SK-N-SH (cell line): ENCODE data around the gene CCR5AS.

ENCODE experiments used
- CTCF ChIA-PET: fragments of 300-600, 350-600 bp; formaldehyde crosslinking; extraction: SDS; loops from one replicate; lab custom pipeline; 2021; lab: Yijun Ruan, JAX
- POLR2A ChIA-PET: fragments of 350-600 bp; sonication (Branson Sonifier 250); formaldehyde crosslinking; extraction: SDS; loops from one replicate; lab custom pipeline; 2020; ENCODE audit warnings: antibody characterized with exemption, inconsistent platforms; lab: Yijun Ruan, JAX
- DNase-seq: peaks from one replicate; pipeline ENCODE4 v3.0.0; 2012
- H2AFZ ChIP-seq: fragments of 200-600 bp; sonication (generic); 2 replicates; pipeline ENCODE4 v1.8.1; 2016; ENCODE audit warnings: antibody characterized with exemption, mild to moderate bottlenecking, low read depth
- H3F3A ChIP-seq: fragments of 200-600 bp; sonication (generic); replicated peaks from 2 replicates; pipeline ENCODE3; 2016; ENCODE audit warnings: antibody characterized with exemption, mild to moderate bottlenecking; ENCODE audit not compliant: insufficient read depth
- H3K27ac ChIP-seq, 2 experiments: fragments of 200-500 bp in 1 of 2; fragments of 200-600 bp in 1 of 2; sonication (Bioruptor generic) in 1 of 2; sonication (generic), shearing (Covaris generic) in 1 of 2; 2 replicates each; pipeline versions ENCODE4 v1.5.1 to v1.6.1; 2014 to 2016; ENCODE audit warnings: low read depth in 2 of 2, inconsistent platforms in 1 of 2, low read length in 1 of 2, mild to moderate bottlenecking in 1 of 2, mixed read lengths in 1 of 2
- H3K27me3 ChIP-seq: fragments of 200-600 bp; sonication (generic), shearing (Covaris generic); 2 replicates; pipeline ENCODE4 v1.6.1; 2016; ENCODE audit warnings: mixed run types; ENCODE audit not compliant: insufficient read depth
- H3K36me3 ChIP-seq, 2 experiments: fragments of 200-500 bp in 1 of 2; fragments of 200-600 bp in 1 of 2; sonication (Bioruptor generic) in 1 of 2; sonication (generic) in 1 of 2; replicated peaks in 1 of 2; 2 replicates each; pipeline versions ENCODE3 to v1.5.1; 2014 to 2016; ENCODE audit warnings: low read length in 1 of 2, mild to moderate bottlenecking in 1 of 2; ENCODE audit not compliant: insufficient read depth in 2 of 2, control insufficient read depth in 1 of 2
- H3K4me1 ChIP-seq, 2 experiments: fragments of 200-500 bp in 1 of 2; fragments of 200-600 bp in 1 of 2; sonication (Bioruptor generic) in 1 of 2; sonication (generic), shearing (Covaris generic) in 1 of 2; 2 replicates each; pipeline versions ENCODE4 v1.5.1 to v1.6.1; 2014 to 2016; ENCODE audit warnings: low read depth in 1 of 2, low read length in 1 of 2, mixed run types in 1 of 2; ENCODE audit not compliant: insufficient read depth in 2 of 2, control insufficient read depth in 1 of 2
- H3K4me2 ChIP-seq: fragments of 200-600 bp; sonication (generic), shearing (Covaris generic); 2 replicates; pipeline ENCODE4 v1.6.1; 2017; ENCODE audit warnings: mixed run types
- H3K4me3 ChIP-seq, 2 experiments: fragments of 200-500 bp in 1 of 2; fragments of 200-600 bp in 1 of 2; sonication (Bioruptor generic) in 1 of 2; sonication (generic), shearing (Covaris generic) in 1 of 2; 2 replicates each; pipeline versions ENCODE4 v1.5.1 to v1.8.1; 2014 to 2016; ENCODE audit warnings: low read depth in 2 of 2, inconsistent platforms in 1 of 2, low read length in 1 of 2, mild to moderate bottlenecking in 1 of 2, mixed read lengths in 1 of 2, moderate library complexity in 1 of 2
- H3K79me2 ChIP-seq: fragments of 200-600 bp; sonication (generic); 2 replicates; pipeline ENCODE4 v1.8.1; 2017; ENCODE audit warnings: mild to moderate bottlenecking; ENCODE audit not compliant: insufficient read depth
- H3K9ac ChIP-seq: fragments of 200-600 bp; sonication (generic); 2 replicates; pipeline ENCODE4 v1.6.1; 2017; ENCODE audit warnings: mixed run types
- H3K9me2 ChIP-seq: fragments of 200-600 bp; sonication (generic); 2 replicates; pipeline ENCODE4 v1.6.1; 2017; ENCODE audit warnings: mixed run types
- H3K9me3 ChIP-seq: fragments of 200-600 bp; sonication (generic); 2 replicates; pipeline ENCODE4 v1.6.1; 2017; ENCODE audit warnings: mixed run types, mild to moderate bottlenecking, moderate library complexity
- H4K20me1 ChIP-seq: fragments of 200-600 bp; sonication (generic); 2 replicates; pipeline ENCODE4 v1.6.1; 2017; ENCODE audit warnings: mild to moderate bottlenecking, mixed run types; ENCODE audit not compliant: insufficient read depth
- CHD2 ChIP-seq: fragments of 150-350 bp; IDR thresholded peaks from 2 replicates; pipeline ENCODE4 v1.6.1; 2018; ENCODE audit warnings: low read length; ENCODE audit not compliant: partially characterized antibody
- ELF1 ChIP-seq: IDR thresholded peaks from 2 replicates; pipeline ENCODE4 v1.4.0; 2012
- EZH2phosphoT487 ChIP-seq: fragments of 200-600 bp; sonication (generic); IDR thresholded peaks from 2 replicates; pipeline ENCODE4 v1.6.1; 2017; ENCODE audit warnings: low read depth, mixed run types, mild to moderate bottlenecking, antibody characterized with exemption, moderate library complexity, borderline replicate concordance
- FOXJ3 ChIP-seq: sonication (generic); formaldehyde crosslinking; IDR thresholded peaks from 2 replicates; pipeline ENCODE4 v1.5.1; 2020; ENCODE audit warnings: mild to moderate bottlenecking, missing genetic modification reagents
- FOXM1 ChIP-seq: IDR thresholded peaks from 2 replicates; pipeline ENCODE4 v1.4.0; 2012; ENCODE audit warnings: low read depth, mild to moderate bottlenecking
- GABPA ChIP-seq: IDR thresholded peaks from 2 replicates; pipeline ENCODE4 v1.4.0; 2012; ENCODE audit warnings: low read depth, mild to moderate bottlenecking
- GATA2 ChIP-seq: sonication (generic); formaldehyde crosslinking; IDR thresholded peaks from 2 replicates; pipeline ENCODE4 v1.5.0; 2020; ENCODE audit warnings: mild to moderate bottlenecking, missing genetic modification reagents
- NFIC ChIP-seq: IDR thresholded peaks from 2 replicates; pipeline ENCODE4 v1.4.0; 2012; ENCODE audit warnings: borderline replicate concordance
- RAD21 ChIP-seq: IDR thresholded peaks from 2 replicates; pipeline ENCODE4 v1.6.1; 2012; ENCODE audit warnings: mild to moderate bottlenecking, low read length
- RFX5 ChIP-seq: IDR thresholded peaks from 2 replicates; pipeline ENCODE4 v1.6.1; 2012; ENCODE audit warnings: mild to moderate bottlenecking, improper control_type of control experiment, low read length
- RXRA ChIP-seq: IDR thresholded peaks from 2 replicates; pipeline ENCODE4 v1.4.0; 2012; ENCODE audit warnings: low read depth, mild to moderate bottlenecking, borderline replicate concordance
- TAF1 ChIP-seq: IDR thresholded peaks from 2 replicates; pipeline ENCODE4 v1.6.1; 2012; ENCODE audit warnings: low read depth, mild to moderate bottlenecking, low read length, moderate library complexity, borderline replicate concordance
- TCF12 ChIP-seq: IDR thresholded peaks from 2 replicates; pipeline ENCODE4 v1.4.0; 2012
- TEAD4 ChIP-seq: IDR thresholded peaks from 2 replicates; pipeline ENCODE4 v1.4.0; 2012; ENCODE audit warnings: mild to moderate bottlenecking, borderline replicate concordance; ENCODE audit not compliant: insufficient read depth
- YY1 ChIP-seq: IDR thresholded peaks from 2 replicates; pipeline ENCODE4 v1.4.0; 2012; ENCODE audit warnings: low read depth, mild to moderate bottlenecking
- WGBS: methylation state at CpG from one replicate; pipeline ENCODE4 v1.1.6; 2017; ENCODE audit warnings: low lambda C conversion rate; 5-methylcytosine and 5-hydroxymethylcytosine counted together
- TF ChIP-seq, protein P1 (sequence below): IDR thresholded peaks from 2 replicates; pipeline ENCODE4 v1.4.0; 2012; ENCODE audit warnings: low read depth
- TF ChIP-seq, protein P2 (sequence below): IDR thresholded peaks from 2 replicates; pipeline ENCODE4; 2012
- TF ChIP-seq, protein P3 (sequence below): fragments of 150-350 bp; IDR thresholded peaks from 2 replicates; pipeline ENCODE4 v1.6.1; 2017; ENCODE audit warnings: antibody characterized with exemption, low read length, low read depth, borderline replicate concordance
- TF ChIP-seq, protein P4 (sequence below): IDR thresholded peaks from 2 replicates; pipeline ENCODE4 v1.4.0; 2012; ENCODE audit warnings: low read depth, borderline replicate concordance
- TF ChIP-seq, protein P5 (sequence below): fragments of 200-600 bp; sonication (generic); IDR thresholded peaks from 2 replicates; pipeline ENCODE4 v1.6.1; 2017; ENCODE audit warnings: antibody characterized with exemption, mild to moderate bottlenecking, moderate library complexity

CCR5AS gene

DNA sequence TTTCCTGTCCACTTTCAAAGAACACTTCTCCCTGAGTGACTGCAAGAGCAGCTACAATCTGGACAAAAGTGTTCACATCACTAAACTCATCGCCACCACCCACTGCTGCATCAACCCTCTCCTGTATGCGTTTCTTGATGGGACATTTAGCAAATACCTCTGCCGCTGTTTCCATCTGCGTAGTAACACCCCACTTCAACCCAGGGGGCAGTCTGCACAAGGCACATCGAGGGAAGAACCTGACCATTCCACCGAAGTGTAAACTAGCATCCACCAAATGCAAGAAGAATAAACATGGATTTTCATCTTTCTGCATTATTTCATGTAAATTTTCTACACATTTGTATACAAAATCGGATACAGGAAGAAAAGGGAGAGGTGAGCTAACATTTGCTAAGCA lies 2.0 kb upstream of the CCR5AS start:
- ChIA-PET CTCF (interaction anchor here (1.7 to 1.8 kb wide), 2 partner anchors 30 to 149 kb away, joined by 4 to 5 read pairs; no protein-coding TSS in a partner anchor), POLR2A (no interaction called here)
- H3F3A ChIP-seq: no peaks in the 10 kb centered on the region
- H3K4me1 ChIP-seq: no peaks in the 10 kb centered on the region
- no peaks in the 10 kb centered on the region for H3K79me2 ChIP-seq
- no peaks in the 10 kb centered on the region for H3K36me3 ChIP-seq
- no peaks in the 10 kb centered on the region for H4K20me1 ChIP-seq
- WGBS: 22% methylated on average over 7 of the region's 7 CpGs
- DNase-seq: no peak
- no peak overlapping the region for H2AFZ ChIP-seq
- no peaks in the 10 kb centered on the region for H3K9me2 ChIP-seq
- H3K4me2 ChIP-seq: no peak overlapping the region
- no peaks in the 10 kb centered on the region for H3K9me3 ChIP-seq
- TF ChIP-seq ELF1 (no peak), FOXM1 (no peak)
- H3K27me3 ChIP-seq: no peaks in the 10 kb centered on the region; the same call in 1 of the 2 replicates
- H3K4me3 ChIP-seq: no peak overlapping the region
- no peak overlapping the region for H3K9ac ChIP-seq
- no peak overlapping the region for H3K27ac ChIP-seq

DNA sequence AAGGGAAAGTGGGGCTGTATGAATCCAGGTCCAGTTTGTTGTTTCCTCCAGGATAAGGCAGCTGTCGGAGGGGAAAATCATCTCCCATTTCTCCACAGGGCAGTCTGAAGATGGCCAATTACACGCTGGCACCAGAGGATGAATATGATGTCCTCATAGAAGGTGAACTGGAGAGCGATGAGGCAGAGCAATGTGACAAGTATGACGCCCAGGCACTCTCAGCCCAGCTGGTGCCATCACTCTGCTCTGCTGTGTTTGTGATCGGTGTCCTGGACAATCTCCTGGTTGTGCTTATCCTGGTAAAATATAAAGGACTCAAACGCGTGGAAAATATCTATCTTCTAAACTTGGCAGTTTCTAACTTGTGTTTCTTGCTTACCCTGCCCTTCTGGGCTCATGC lies 1.1 kb upstream of the CCR5AS start:
- Histone ChIP-seq H3K4me1 (no peaks in the 10 kb centered on the region), H3F3A (no peaks in the 10 kb centered on the region), H3K9me3 (no peaks in the 10 kb centered on the region), H3K4me2 (peak overlapping the region; percentile 37; the same call in 1 of the 2 replicates), H3K9ac (no peak overlapping the region), H3K79me2 (no peaks in the 10 kb centered on the region), H3K36me3 (no peaks in the 10 kb centered on the region), H3K27me3 (no peaks in the 10 kb centered on the region; the same call in 1 of the 2 replicates), H3K9me2 (no peaks in the 10 kb centered on the region), H3K4me3 (no peak overlapping the region), H2AFZ (0 out of 2 replicates have a peak overlapping the region, but pooled peaks have one; percentile 26), H3K27ac (no peak overlapping the region), H4K20me1 (no peaks in the 10 kb centered on the region)
- 40% methylated on average over 7 of the region's 7 CpGs for WGBS
- ChIA-PET POLR2A (no interaction called here), CTCF (interaction anchor here (1.4 to 1.8 kb wide), 2 partner anchors 30 to 42 kb away, joined by 4 to 5 read pairs; no protein-coding TSS in a partner anchor)
- no peak for DNase-seq
- TF ChIP-seq, protein P1, sequence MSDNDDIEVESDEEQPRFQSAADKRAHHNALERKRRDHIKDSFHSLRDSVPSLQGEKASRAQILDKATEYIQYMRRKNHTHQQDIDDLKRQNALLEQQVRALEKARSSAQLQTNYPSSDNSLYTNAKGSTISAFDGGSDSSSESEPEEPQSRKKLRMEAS: no peak
- TF ChIP-seq TEAD4: no peak
- TF ChIP-seq, protein P2, sequence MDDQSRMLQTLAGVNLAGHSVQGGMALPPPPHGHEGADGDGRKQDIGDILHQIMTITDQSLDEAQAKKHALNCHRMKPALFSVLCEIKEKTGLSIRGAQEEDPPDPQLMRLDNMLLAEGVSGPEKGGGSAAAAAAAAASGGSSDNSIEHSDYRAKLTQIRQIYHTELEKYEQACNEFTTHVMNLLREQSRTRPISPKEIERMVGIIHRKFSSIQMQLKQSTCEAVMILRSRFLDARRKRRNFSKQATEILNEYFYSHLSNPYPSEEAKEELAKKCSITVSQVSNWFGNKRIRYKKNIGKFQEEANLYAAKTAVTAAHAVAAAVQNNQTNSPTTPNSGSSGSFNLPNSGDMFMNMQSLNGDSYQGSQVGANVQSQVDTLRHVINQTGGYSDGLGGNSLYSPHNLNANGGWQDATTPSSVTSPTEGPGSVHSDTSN: no peak
- TF ChIP-seq TCF12: no peak
- no peak for TF ChIP-seq NFIC
- no peak for TF ChIP-seq TAF1
- TF ChIP-seq, protein P3, sequence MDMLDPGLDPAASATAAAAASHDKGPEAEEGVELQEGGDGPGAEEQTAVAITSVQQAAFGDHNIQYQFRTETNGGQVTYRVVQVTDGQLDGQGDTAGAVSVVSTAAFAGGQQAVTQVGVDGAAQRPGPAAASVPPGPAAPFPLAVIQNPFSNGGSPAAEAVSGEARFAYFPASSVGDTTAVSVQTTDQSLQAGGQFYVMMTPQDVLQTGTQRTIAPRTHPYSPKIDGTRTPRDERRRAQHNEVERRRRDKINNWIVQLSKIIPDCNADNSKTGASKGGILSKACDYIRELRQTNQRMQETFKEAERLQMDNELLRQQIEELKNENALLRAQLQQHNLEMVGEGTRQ: no peak
- TF ChIP-seq, protein P4, sequence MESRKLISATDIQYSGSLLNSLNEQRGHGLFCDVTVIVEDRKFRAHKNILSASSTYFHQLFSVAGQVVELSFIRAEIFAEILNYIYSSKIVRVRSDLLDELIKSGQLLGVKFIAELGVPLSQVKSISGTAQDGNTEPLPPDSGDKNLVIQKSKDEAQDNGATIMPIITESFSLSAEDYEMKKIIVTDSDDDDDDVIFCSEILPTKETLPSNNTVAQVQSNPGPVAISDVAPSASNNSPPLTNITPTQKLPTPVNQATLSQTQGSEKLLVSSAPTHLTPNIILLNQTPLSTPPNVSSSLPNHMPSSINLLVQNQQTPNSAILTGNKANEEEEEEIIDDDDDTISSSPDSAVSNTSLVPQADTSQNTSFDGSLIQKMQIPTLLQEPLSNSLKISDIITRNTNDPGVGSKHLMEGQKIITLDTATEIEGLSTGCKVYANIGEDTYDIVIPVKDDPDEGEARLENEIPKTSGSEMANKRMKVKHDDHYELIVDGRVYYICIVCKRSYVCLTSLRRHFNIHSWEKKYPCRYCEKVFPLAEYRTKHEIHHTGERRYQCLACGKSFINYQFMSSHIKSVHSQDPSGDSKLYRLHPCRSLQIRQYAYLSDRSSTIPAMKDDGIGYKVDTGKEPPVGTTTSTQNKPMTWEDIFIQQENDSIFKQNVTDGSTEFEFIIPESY: no peak
- TF ChIP-seq RXRA: no peak
- TF ChIP-seq RFX5: no peak
- TF ChIP-seq RAD21: no peak
- TF ChIP-seq, protein P5, sequence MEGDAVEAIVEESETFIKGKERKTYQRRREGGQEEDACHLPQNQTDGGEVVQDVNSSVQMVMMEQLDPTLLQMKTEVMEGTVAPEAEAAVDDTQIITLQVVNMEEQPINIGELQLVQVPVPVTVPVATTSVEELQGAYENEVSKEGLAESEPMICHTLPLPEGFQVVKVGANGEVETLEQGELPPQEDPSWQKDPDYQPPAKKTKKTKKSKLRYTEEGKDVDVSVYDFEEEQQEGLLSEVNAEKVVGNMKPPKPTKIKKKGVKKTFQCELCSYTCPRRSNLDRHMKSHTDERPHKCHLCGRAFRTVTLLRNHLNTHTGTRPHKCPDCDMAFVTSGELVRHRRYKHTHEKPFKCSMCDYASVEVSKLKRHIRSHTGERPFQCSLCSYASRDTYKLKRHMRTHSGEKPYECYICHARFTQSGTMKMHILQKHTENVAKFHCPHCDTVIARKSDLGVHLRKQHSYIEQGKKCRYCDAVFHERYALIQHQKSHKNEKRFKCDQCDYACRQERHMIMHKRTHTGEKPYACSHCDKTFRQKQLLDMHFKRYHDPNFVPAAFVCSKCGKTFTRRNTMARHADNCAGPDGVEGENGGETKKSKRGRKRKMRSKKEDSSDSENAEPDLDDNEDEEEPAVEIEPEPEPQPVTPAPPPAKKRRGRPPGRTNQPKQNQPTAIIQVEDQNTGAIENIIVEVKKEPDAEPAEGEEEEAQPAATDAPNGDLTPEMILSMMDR: no peak
- no peak for TF ChIP-seq EZH2phosphoT487
- no peak for TF ChIP-seq CHD2
- TF ChIP-seq FOXM1: no peak
- no peak for TF ChIP-seq GATA2
- TF ChIP-seq FOXJ3 (CRISPR knock-in tag): no peak
- no peak for TF ChIP-seq YY1
- TF ChIP-seq GABPA: no peak
